HepG2 (cell line): Measurements from ENCODE around the gene ORC3. TPM values are rescaled to one million over a fixed set of nuclear protein-coding genes. Genes with fewer than 3 reads are reported as not detected.

Experiments
- KLF6 ChIP-seq: IDR thresholded peaks from 2 replicates; pipeline ENCODE4 v1.8.0; 2016; ENCODE audit warnings: missing biosample characterization, missing genetic modification reagents
- MBD4 ChIP-seq: IDR thresholded peaks from 2 replicates; pipeline ENCODE4 v1.6.1; 2012; ENCODE audit warnings: low read length, inconsistent platforms, borderline replicate concordance
- SP5 ChIP-seq: IDR thresholded peaks from 2 replicates; pipeline ENCODE4 v1.6.1; 2016; ENCODE audit warnings: low read depth, borderline replicate concordance
- ZNF234 ChIP-seq: sonication (generic); formaldehyde crosslinking; conservative IDR thresholded peaks from 2 replicates; pipeline ENCODE4 v1.5.1; 2020; ENCODE audit warnings: mild to moderate bottlenecking, missing genetic modification reagents
- ZNF263 ChIP-seq: sonication (generic); formaldehyde crosslinking; IDR thresholded peaks from 2 replicates; pipeline ENCODE4 v1.4.0; 2020; ENCODE audit warnings: missing genetic modification reagents
- ZNF354B ChIP-seq: sonication (generic); formaldehyde crosslinking; IDR thresholded peaks from 2 replicates; pipeline ENCODE4 v1.8.0; 2022; ENCODE audit warnings: mild to moderate bottlenecking, missing genetic modification reagents
- ZNF431 ChIP-seq: sonication (generic); formaldehyde crosslinking; IDR thresholded peaks from 2 replicates; pipeline ENCODE4 v1.9.0; 2022; ENCODE audit warnings: missing genetic modification reagents, low read depth, mild to moderate bottlenecking, borderline replicate concordance
- ZNF572 ChIP-seq: sonication (generic); formaldehyde crosslinking; IDR thresholded peaks from 2 replicates; pipeline ENCODE4 v1.5.1; 2020; ENCODE audit warnings: mild to moderate bottlenecking, missing genetic modification reagents
- polyA plus RNA-seq, 8 experiments: library from polyadenylated mRNA; depleted of rRNA in 3 of 8; stranded (reverse) in 7 of 8; unstranded in 1 of 8; fragments of >200 nt; fragmentation: Illumina TruSeq in 4 of 8; extraction: Trizol in 4 of 8; gene quantifications; 2 replicates each; pipeline versions ENCODE4 v1.2.1 to v1.2.3, GENCODE V29; 2011 to 2016; ENCODE audit warnings: low read depth in 4 of 8, missing spikeins in 1 of 8, mixed read lengths in 1 of 8; ENCODE audit not compliant: insufficient read depth in 1 of 8
- total RNA-seq, 5 experiments: library from RNA; depleted of rRNA; stranded (reverse); fragments of >200 nt; fragmentation: Illumina TruSeq; extraction: Trizol; gene quantifications; 2 replicates each; pipeline ENCODE4 v1.2.3, GENCODE V29; 2016; ENCODE audit warnings: low read depth in 1 of 5
- TF ChIP-seq, protein P1 (sequence below): sonication (generic); formaldehyde crosslinking; IDR thresholded peaks from 2 replicates; pipeline ENCODE4 v1.9.0; 2021; ENCODE audit warnings: missing genetic modification reagents, mild to moderate bottlenecking, borderline replicate concordance
- TF ChIP-seq, protein P2 (sequence below): sonication (generic); formaldehyde crosslinking; IDR thresholded peaks from 2 replicates; pipeline ENCODE4 v1.5.1; 2020; ENCODE audit warnings: missing genetic modification reagents, mild to moderate bottlenecking, borderline replicate concordance
- TF ChIP-seq, protein P3 (sequence below): sonication (generic); formaldehyde crosslinking; IDR thresholded peaks from 2 replicates; pipeline ENCODE4 v1.5.0; 2020; ENCODE audit warnings: missing genetic modification reagents
- TF ChIP-seq, protein P4 (sequence below): IDR thresholded peaks from 2 replicates; pipeline ENCODE4 v1.6.1; 2012; ENCODE audit warnings: low read length, improper control_type of control experiment
- TF ChIP-seq, protein P5 (sequence below): sonication (generic); formaldehyde crosslinking; IDR thresholded peaks from 2 replicates; pipeline ENCODE4 v1.5.0; 2020; ENCODE audit warnings: mild to moderate bottlenecking, missing genetic modification reagents
- TF ChIP-seq, protein P6 (sequence below): sonication (generic); formaldehyde crosslinking; IDR thresholded peaks from 2 replicates; pipeline ENCODE4 v1.5.0; 2020; ENCODE audit warnings: missing genetic modification reagents, mild to moderate bottlenecking, borderline replicate concordance

The ORC3 gene
- total and polyA plus RNA-seq, 2 of the 13 experiments (the other 11 are each of a cell fraction or from before 2014, with no cell fraction given): 21.8 to 43.5 TPM

DNA sequence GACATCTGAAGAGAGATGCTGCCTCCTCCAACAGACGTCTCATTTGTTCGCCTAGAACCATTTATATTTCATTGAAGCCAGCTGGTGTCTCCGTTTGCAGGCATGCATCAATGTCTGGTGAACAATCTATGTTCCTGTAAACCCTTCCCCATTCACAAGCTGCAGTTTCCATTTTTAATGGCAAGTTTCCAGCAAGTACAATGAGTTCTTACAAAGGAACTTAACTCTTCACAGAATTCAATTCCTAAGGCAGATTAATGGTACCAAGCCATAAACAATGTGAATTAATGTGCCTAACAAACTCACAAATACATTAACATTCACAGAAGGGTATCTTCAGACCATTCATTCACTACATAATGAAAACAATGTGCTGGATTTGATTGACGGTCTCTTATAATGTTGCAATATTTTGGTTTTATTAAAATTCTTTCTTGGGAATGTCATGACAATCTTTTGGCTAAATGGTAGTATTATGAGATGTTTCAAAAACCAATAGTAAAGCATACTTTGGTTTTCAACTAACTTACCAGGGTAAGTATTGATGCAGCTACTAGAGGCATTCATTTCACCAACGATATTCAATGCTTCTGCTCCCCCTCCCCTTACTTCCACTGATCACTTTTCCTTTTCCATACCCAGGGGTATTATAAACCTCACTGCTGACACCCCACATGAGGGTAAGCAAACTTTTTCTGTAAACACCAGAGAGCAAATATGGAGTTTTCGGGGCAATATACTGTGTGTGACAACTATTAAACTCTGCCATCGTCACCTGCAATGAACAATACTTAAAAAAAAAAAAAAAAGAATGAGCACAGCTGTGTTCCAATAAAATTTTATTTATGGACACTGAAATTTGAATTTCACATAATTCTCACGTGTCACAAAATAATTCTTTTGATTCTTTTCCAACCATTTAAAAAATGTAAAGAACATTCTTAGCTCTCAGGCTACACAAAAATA is 107.9 kb downstream of the ORC3 start (continued):
- TF ChIP-seq, protein P1, sequence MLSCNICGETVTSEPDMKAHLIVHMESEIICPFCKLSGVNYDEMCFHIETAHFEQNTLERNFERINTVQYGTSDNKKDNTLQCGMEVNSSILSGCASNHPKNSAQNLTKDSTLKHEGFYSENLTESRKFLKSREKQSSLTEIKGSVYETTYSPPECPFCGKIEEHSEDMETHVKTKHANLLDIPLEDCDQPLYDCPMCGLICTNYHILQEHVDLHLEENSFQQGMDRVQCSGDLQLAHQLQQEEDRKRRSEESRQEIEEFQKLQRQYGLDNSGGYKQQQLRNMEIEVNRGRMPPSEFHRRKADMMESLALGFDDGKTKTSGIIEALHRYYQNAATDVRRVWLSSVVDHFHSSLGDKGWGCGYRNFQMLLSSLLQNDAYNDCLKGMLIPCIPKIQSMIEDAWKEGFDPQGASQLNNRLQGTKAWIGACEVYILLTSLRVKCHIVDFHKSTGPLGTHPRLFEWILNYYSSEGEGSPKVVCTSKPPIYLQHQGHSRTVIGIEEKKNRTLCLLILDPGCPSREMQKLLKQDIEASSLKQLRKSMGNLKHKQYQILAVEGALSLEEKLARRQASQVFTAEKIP: no peak
- TF ChIP-seq, protein P2, sequence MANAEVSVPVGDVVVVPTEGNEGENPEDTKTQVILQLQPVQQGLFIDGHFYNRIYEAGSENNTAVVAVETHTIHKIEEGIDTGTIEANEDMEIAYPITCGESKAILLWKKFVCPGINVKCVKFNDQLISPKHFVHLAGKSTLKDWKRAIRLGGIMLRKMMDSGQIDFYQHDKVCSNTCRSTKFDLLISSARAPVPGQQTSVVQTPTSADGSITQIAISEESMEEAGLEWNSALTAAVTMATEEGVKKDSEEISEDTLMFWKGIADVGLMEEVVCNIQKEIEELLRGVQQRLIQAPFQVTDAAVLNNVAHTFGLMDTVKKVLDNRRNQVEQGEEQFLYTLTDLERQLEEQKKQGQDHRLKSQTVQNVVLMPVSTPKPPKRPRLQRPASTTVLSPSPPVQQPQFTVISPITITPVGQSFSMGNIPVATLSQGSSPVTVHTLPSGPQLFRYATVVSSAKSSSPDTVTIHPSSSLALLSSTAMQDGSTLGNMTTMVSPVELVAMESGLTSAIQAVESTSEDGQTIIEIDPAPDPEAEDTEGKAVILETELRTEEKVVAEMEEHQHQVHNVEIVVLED (CRISPR knock-in tag): no peak
- no peak for TF ChIP-seq ZNF263
- TF ChIP-seq ZNF572 (CRISPR knock-in tag): no peak
- no peak for TF ChIP-seq SP5 (CRISPR knock-in tag)
- no peak for TF ChIP-seq ZNF431
- no peak for TF ChIP-seq ZNF354B
- TF ChIP-seq, protein P3, sequence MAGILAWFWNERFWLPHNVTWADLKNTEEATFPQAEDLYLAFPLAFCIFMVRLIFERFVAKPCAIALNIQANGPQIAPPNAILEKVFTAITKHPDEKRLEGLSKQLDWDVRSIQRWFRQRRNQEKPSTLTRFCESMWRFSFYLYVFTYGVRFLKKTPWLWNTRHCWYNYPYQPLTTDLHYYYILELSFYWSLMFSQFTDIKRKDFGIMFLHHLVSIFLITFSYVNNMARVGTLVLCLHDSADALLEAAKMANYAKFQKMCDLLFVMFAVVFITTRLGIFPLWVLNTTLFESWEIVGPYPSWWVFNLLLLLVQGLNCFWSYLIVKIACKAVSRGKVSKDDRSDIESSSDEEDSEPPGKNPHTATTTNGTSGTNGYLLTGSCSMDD: no peak
- no peak for TF ChIP-seq KLF6
- TF ChIP-seq, protein P4, sequence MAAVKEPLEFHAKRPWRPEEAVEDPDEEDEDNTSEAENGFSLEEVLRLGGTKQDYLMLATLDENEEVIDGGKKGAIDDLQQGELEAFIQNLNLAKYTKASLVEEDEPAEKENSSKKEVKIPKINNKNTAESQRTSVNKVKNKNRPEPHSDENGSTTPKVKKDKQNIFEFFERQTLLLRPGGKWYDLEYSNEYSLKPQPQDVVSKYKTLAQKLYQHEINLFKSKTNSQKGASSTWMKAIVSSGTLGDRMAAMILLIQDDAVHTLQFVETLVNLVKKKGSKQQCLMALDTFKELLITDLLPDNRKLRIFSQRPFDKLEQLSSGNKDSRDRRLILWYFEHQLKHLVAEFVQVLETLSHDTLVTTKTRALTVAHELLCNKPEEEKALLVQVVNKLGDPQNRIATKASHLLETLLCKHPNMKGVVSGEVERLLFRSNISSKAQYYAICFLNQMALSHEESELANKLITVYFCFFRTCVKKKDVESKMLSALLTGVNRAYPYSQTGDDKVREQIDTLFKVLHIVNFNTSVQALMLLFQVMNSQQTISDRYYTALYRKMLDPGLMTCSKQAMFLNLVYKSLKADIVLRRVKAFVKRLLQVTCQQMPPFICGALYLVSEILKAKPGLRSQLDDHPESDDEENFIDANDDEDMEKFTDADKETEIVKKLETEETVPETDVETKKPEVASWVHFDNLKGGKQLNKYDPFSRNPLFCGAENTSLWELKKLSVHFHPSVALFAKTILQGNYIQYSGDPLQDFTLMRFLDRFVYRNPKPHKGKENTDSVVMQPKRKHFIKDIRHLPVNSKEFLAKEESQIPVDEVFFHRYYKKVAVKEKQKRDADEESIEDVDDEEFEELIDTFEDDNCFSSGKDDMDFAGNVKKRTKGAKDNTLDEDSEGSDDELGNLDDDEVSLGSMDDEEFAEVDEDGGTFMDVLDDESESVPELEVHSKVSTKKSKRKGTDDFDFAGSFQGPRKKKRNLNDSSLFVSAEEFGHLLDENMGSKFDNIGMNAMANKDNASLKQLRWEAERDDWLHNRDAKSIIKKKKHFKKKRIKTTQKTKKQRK: no peak
- TF ChIP-seq, protein P5, sequence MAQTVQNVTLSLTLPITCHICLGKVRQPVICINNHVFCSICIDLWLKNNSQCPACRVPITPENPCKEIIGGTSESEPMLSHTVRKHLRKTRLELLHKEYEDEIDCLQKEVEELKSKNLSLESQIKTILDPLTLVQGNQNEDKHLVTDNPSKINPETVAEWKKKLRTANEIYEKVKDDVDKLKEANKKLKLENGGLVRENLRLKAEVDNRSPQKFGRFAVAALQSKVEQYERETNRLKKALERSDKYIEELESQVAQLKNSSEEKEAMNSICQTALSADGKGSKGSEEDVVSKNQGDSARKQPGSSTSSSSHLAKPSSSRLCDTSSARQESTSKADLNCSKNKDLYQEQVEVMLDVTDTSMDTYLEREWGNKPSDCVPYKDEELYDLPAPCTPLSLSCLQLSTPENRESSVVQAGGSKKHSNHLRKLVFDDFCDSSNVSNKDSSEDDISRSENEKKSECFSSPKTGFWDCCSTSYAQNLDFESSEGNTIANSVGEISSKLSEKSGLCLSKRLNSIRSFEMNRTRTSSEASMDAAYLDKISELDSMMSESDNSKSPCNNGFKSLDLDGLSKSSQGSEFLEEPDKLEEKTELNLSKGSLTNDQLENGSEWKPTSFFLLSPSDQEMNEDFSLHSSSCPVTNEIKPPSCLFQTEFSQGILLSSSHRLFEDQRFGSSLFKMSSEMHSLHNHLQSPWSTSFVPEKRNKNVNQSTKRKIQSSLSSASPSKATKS (CRISPR knock-in tag): no peak
- TF ChIP-seq, protein P6, sequence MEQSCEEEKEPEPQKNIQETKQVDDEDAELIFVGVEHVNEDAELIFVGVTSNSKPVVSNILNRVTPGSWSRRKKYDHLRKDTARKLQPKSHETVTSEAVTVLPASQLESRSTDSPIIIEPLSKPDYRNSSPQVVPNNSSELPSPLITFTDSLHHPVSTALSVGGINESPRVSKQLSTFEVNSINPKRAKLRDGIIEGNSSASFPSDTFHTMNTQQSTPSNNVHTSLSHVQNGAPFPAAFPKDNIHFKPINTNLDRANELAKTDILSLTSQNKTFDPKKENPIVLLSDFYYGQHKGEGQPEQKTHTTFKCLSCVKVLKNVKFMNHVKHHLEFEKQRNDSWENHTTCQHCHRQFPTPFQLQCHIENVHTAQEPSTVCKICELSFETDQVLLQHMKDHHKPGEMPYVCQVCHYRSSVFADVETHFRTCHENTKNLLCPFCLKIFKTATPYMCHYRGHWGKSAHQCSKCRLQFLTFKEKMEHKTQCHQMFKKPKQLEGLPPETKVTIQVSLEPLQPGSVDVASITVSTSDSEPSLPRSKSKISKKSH: no peak
- TF ChIP-seq MBD4: no peak
- no peak for TF ChIP-seq ZNF234 (CRISPR knock-in tag)
